Astrocyte (in vitro differentiated cells and primary cell): ENCODE data around the gene NDUFB11.

Experiments
- CTCF ChIP-seq: IDR thresholded peaks from 2 replicates; pipeline ENCODE4 v1.5.1; 2011; ENCODE audit warnings: low read depth, mild to moderate bottlenecking, inconsistent platforms, low read length, moderate library complexity; ENCODE audit not compliant: insufficient read depth
- EZH2 ChIP-seq: IDR thresholded peaks from 2 replicates; pipeline ENCODE4 v1.6.1; 2012; ENCODE audit warnings: mild to moderate bottlenecking, low read length, inconsistent platforms; ENCODE audit not compliant: insufficient read depth

- no peak for TF ChIP-seq CTCF
- TF ChIP-seq EZH2, result no peak
Observed at GRCh38 chrX:47175588-47175980, 31.1 kb upstream of the NDUFB11 start.
